ENCODE measurements around the gene COQ2.
"Not testable (repeated sequence)": the region's sequence is repeated elsewhere in the genome, so short reads cannot be mapped to it uniquely, and the experiment has no call there.

Gene COQ2

DNA sequence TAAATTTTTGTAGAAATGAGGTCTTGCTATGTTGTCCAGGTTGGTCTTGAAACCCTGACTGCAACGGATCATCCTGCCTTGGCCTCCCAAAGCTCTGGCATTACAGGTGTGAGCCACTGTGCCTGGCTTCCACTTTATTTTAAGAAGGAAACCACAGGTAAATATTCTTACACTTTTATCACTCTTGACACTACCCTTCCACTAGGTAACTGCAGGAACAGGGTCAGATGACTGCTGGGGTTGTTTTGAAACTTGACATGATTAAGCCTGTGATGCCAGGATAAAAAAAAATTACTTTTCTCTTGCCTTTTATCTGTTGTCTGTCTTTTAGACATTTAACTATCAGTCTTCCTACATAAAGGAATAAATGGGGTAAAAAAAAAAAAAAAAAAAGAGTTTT lies 43.5 kb downstream of the COQ2 start:
- peak; percentile 12 for DNase-seq

DNA sequence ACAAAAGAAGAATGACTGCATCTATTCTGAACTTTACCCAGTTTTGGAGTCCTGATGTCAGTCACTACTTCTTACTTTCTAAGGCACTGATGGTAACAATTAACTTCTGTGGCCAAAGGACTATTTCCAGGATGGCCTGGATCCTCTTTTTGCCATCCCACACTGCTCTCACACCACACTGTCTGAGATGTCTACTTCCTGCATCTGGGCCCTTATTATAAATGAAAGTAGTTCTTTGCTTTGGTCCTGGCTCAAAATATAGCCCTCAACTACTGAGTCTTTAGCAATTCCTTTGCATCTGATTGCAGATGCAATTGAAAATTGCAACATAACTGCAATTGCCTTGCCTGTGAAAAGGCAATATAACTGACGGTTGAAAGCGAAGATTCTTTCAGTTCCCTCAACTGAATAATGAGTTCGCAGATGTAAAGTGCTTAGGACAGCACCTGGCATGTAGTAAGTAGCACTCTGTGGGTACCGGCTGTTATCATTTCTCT lies 44.2 kb downstream of the COQ2 start:
- no peak for DNase-seq

DNA sequence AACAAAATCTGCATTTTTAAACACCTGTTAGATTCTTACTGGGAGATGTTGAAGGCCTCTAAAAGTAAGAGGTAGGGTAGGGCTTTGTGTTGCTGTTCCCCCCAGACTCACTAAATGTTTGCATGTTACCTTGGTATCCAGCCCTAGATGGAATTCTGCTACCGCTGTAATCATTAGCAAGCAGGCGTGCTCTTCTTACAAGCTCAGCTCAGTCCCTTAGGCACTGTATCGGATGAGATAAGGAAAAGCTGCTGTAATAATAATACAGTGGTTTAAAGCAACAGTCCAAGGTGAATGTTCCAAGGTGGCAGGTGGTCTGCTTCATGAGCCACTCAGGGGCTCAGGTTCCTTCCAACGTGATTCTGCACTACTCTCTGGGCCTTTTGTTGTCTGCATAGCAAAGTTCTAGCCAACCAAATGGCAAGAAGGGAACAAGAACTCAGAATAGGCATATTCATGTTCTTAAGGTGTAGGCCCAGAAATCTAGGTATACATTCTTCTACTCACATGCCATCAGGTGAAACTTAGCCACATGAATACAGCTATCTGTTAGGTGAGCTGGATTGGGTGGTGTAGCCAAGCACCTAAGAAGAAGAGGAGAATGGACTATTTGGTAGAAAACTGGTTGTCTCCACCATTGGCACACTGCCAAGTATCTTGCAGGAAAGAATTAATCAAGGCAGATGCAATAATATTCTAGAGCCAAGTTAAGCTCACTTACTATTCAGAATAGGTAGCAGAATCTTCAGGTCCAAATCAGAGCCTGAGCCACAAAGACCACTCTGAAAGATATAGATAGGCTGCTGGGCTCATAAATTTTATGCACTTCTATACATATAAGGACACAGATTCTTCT lies 46.0 kb downstream of the COQ2 start:
- no peak for DNase-seq

DNA sequence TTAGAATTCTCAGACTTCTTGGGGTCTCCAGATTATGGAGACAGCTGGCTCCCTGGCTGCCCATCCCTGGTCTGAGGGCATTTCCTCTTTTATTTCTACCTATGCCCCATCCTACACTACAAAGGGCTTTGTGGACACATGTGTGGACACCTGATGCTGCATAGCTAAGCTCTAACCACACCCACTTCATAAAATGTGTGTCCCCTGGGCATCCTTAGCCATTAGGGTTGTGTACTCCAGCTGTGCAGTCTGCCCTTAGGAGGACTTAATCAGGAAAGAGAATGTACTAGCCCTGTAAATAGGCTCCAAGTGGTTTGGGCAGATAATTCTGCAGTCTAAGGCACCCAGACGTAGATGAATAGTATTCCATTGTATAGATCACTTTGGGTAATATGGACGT lies 47.0 kb downstream of the COQ2 start:
- no peak for DNase-seq

DNA sequence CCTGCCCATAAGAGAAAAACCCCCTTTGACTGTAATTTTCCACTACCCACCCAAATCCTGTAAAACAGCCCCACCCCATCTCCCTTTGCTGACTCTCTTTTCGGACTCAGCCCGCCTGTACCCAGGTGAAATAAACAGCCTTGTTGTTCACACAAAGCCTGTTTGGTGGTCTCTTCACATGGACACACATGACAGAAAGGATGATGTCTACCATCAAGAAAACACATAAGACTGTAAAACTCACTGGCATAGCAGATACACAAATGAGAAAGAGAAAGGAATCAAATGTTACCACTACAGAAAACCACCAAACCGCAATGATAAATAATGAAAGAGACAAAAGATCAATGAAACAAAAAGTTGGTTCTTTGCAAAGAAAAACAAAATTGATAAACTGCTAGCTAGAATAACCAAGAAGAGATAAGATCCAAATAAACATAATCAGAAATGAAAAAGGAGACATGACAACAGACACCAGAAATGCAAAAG lies 48.9 kb downstream of the COQ2 start:
- DNase-seq: not testable (repeated sequence)

DNA sequence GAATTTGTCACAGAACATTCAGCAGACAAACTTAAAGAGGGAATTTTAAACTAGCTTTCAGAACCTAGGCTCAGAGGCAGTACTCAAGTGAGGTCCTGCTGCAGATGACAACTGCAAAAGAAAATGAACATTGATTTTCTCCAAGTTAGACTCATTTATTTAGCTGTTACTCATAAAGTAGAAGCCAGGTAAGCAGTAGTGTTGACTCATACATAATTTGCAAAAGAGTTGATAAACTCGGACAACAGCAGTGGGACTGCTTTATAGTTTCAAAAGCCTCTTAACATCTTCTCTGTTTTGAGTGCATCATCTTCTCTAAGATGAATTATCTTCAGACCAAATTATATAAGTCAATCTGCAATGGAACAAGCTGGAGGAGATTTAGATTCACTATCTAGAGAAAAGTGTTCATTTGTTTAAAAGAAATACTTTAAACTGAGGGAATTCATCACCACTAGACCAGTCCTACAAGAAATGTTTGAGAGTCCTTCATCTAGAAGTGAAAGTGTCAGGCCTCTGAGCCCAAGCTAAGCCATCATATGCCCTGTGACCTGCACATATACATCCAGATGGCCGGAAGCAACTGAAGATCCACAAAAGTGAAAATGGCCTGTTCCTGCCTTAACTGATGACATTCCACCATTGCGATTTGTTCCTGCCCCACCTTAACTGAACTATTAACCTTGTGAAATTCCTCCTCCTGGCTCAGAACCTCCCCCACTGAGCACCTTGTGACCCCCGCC lies 49.5 kb downstream of the COQ2 start:
- no peak for DNase-seq

DNA sequence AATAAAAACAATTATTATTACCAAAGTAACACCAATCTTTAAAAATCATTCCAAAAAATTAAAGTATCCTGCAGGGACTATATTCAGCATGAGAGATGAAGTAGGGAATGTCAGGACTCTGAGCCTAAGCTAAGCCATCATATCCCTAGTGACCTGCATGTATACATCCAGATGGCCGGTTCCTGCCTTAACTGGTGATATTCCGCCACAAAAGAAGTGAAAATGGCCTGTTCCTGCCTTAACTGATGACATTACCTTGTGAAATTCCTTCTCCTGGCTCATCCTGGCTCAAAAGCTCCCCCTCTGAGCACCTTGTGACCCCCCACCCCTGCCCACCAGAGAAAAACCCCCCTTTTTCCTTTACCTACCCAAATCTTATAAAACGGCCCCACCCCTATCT lies 50.2 kb downstream of the COQ2 start:
- DNase-seq: not testable (repeated sequence)

DNA sequence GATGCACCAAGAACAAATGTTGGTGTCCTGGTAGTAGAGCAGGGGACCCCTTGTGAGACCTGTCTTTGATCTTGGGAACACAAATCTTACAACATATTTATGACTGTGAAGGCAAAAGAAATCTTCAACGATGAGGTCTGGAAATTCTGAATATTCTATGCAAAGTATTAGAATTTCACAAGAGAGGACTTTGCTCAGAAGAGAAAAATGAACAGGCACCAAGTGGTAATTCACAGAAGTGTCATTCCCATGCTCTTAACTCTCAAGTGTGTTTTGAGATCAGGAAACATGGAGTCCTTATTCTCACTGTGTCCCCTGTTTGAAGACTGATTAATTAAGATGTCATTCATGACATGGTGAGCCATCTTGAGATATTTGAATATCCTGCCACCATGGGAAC lies 52.5 kb downstream of the COQ2 start:
- DNase-seq: no peak

DNA sequence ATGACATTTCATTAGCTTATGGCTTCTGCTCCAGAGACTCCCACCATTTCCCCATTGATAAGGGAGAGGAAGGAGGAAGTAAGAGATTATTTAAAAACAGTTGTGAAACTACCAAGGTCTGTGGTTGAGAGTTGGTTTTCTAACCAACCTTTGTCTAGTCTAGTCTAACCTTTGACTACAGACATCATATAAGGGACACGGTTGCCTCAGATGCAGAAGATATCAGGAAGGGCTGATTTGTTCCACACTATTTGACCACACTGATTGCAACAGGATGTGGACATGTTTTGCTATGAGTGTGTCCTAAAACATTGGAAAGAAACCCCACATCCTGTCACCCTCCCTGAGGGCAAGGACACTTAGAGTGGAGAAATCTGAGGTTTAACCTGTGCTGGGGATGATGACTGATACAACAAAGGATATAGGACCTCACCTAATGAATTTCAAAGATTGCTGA lies 53.0 kb downstream of the COQ2 start:
- DNase-seq: peak; percentile 10

DNA sequence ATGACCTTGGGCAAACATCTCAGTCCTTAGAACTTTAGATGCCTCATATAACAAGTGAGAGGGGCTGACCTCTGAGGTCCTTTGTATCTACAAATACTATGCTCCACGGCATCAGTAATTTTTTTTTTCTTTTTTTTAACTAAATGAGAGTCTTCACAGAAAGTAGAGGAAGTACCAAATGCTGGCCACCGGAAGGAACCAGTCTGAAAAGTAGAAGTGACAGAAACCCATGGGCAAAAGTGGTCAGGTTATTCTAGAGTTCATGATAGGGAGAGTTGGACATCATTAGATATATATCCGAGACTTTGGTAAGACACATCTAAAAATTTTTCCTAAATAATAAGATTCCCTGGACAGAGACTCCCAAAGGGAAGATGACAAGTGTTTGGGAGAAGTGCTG lies 53.7 kb downstream of the COQ2 start:
- no peak for DNase-seq

DNA sequence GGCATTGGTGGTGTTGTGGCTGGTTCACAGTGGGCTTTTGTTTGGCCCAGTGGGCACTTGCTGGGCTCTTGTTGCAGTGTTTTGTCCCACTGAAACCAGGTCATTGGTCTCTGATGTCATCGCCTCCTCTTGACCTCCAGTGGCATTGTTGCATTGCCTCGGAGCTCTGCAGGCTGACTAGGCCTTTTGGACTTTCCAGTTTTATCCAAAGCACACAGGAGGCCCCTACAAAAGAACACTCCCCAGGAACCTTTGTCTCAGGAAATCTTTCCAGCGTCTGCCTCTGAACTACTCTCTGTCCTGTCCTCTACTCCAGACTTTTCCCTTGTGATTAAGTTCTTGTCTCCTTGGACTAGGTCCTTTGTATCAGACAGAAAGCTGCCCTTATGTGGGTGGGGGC lies 54.8 kb downstream of the COQ2 start:
- DNase-seq: no peak

DNA sequence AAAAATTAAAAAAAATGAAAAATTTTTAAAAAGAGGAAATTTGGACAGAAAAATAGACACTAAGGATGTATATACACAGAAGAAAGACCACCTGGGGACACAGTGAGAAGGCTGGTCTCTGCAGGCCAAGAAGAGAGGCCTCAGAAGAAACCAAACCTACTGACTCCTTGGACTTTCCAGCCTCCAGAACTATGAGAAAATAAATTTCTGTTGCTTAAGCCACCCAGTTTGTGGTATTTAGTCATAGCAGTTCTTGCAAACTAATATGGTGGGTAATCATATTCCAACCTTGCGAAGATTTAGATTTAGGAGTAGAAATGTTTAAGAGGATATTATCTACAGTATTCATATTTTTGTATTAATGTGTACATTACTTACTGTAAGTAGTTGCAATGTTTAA lies 56.4 kb downstream of the COQ2 start:
- no peak for DNase-seq

DNA sequence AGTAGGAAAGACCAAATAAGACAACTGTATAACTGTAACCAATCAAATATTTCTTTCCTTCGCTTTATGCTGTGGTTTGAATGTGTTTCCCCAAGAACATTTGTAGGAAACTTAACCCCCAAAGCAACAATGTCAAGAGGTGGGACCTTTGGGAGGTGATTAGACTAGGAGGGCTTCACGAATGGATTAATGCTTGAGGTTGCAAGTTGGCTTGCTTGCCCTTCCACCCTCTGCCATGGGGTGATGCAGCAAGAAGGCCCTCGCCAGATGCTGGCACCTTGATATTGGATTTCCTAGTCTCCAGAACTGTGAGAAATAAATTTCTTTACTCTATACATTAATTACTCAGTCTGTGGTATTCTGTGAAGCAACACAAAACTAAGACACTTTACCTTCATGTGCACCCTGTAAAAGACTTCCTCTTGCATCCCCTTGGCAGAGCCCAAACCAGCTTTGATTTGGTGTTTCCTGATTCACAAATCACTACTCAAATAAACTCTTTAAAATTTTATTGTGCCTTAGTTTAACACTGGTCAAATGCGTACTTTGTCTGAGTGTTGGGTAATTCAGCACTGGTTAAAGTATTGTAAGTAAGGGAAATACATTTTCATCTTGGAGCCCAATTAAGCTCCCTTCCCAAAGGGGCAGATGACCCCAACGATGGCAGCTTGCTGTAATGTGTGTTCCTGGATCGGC lies 59.9 kb downstream of the COQ2 start:
- no peak for DNase-seq

DNA sequence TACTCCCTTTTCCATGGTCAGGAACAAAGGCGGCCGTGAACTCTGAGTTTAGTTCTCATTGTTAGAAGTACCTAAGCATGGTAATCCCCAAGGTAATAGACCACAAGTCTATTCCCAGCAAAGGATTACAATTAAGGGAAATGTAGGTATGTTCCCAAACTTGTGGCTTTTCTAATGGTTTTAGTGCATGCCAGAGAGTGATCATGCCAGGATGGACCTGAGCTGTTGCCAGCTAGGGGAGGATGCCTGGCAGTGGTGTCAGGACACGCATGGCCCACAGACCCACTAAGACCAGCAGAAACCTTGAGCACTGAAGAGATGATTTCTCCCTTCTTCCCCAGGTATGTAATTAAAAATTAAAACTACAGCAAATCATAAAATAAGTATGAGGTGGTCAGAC lies 60.8 kb downstream of the COQ2 start:
- DNase-seq: no peak

DNA sequence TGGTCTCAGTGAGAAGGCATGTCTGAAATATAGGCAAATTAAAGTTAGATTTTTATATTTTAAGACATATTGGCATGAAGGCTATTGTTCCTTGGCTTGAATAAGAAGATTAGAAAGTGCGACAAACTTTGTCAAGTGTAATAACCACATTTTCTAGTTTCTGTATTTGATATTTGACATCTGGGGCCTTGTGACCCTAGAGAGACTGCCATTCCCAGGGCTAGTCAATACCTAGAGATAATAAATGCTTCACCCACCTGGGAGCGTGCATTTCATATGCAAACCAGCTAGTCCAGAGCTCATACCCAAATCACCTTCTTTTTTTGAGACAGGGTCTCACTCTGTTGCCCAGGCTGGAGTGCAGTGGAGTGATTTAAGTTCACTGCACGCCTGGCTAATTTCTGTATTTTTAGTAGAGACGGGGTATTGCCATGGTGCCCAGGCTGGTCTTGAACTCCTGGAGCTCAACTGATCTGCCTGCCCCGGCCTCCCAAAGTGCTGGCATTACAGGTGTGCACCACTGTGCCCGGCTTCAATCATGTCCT lies 62.6 kb downstream of the COQ2 start:
- DNase-seq: no peak

DNA sequence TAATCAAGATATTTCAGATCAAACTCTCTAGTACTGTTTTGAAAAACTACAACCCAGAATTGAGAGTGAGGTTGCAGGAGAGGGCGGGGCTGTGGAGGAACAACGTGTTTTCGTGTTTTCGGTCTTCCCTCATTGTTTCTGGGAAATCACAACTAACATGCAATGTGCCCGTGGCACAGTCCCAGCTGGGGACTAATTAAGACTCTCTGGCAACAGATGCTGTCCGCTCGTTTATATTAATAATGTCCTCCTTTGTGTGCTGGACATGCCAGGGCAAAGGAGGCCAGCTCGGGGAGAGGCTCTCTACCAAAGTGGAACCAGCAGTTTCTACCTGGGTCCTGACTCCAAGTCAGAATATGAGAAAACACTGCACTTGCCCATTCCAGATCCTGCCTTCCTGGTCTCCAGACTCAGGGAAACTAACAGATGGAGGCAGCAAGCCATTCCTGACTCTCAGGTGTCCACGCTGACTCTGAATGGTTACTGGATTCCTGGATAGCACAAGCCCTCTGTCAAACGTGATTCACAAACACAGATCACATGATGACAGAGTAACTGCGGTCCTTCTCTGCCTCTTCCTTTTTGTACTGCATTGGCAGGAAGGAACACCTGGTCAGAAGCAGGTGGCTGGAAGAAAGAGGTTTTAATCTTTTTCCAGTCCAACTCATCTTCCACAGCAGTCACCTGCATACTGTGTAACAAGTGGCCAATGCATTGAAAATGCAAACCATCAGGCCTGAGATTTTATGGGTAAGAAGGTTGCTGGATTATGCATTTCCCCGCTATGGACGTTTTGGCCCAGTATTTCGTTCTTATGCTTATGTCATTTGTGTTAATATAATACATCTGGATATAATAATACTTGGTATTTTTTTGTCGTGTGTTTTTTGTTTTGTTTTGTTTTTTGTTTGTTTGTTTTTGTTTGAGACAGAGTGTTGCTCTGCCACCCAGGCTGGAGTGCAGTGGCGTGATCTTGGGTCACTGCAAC lies 65.0 kb downstream of the COQ2 start:
- peak; percentile 62 for DNase-seq

DNA sequence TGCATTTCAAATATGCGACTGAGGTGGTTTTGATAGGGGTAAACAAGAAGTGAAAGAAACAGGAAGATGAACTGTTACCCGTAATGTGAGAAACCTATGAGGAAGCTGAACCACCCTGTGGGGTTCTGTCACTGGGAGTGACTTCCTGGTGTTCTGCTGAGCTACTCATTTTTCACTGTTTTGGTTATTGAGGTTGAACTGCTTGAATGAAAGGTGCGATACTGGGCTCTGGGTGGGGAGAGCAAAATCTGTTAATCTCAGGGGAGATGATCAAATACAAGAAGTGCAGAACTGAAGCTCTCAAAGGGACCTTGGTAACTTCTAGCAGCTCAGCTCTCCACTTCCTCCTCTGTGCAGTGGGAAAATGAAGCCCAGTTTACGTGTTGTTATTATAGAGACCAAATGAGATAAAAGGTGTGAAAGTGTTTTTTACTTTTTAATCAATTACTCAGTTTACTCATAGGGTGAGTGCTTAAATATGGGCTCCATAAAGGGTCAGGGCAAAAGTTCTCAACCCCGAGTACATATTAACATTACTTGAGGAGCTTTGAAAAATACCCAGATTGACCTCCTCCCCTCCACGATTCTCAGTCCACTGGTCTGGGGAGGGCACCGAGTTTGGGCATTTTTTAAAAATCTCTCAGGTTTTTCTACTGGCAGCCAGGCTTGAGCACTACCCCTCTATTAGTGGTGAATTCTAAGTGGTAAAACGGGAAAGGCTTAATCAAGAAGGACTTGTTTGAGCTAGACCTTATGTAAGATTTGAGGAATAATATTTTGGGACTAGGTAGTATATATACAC lies 66.7 kb downstream of the COQ2 start:
- DNase-seq: peak; percentile 75

DNA sequence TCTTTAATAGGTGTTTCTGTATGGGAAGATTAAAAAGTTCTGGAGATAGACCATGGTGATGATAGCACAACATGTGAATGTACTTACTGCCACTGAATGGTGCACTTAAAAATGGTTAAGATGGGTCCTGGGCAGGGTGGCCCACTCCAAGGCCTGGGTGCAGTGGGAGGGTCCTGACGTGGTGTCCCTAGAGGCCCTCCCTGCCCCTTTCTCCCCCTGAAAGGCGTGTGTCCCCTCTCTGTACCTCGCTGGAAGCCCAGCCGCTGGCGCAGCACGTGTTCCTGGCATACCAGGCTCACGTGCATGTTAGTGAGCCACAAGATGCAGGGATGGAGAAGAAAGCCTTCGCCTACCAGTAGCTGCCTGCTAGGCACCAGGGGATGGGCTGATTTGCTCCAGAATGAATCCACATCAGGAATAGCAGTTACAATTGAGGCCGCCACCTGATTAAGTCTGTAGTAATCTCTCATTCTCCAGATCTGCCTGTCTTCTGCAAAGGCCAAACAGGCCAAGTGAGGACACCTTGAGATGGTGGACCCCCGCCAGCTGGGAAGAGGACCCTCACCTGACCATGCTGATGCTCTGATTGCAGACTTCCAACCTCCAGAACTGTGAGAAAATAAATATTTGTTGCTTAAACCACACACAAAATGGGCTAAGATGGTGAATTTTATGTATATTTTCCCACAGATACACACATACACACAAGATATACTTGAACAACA lies 67.5 kb downstream of the COQ2 start:
- no peak for DNase-seq

DNA sequence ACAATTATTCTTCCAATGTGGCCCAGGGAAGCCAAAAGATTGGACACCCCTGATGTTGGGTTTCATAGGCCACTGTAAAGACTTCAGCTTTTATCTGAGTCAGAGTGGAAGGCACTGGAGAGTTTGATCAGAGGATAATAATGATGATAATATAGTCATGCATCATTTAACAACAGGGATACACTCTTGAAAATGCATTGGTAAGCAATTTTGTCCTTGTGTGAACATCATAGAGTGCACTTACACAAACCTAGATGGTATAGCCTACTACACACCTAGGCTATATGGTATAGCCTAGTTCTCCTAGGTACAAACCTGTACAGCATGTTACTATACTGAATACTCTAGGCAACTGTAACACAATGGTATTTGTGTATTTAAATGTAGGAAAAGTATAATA lies 70.5 kb downstream of the COQ2 start:
- no peak for DNase-seq

Data from CD4-positive, alpha-beta T cell treated with Interleukin-6 for 4 hours (primary cell).